Transverse colon (tissue), 3 donors: ENCODE results near the gene FBLN2.

Experiments
- CTCF ChIP-seq, 5 experiments: fragments of 200-600 bp in 3 of 5; fragments of 450-650 bp in 2 of 5; sonication (generic) in 3 of 5; IDR thresholded peaks; 1 replicate in 2 of 5; 2 replicates in 3 of 5; pipeline ENCODE4 v1.5.1; 2016 to 2017; ENCODE audit warnings: antibody characterized with exemption in 5 of 5, inconsistent platforms in 3 of 5, mild to moderate bottlenecking in 2 of 5, moderate library complexity in 1 of 5
- POLR2A ChIP-seq: fragments of 450-650 bp; IDR thresholded peaks from one replicate; pipeline ENCODE4 v1.6.1; 2016; ENCODE audit warnings: antibody characterized with exemption, mild to moderate bottlenecking, moderate library complexity

DNA sequence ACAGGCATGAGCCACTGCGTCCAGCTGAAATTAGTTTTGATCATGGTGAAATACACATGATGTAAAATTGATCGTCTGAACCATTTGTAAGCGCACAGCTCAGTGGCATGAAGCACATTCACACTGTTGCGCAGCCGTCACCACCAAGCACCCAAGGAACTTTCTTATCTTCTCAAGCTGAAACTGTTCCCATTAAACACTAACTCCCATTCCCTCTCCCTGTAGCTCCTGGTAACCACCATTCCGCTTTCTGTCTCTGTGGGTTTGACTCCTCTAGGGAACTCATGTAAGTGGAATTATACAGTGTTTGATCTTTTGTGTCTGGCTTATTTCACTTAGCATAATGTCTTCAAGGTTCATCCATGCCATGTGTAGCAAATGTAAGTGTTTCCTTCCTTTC, 62.3 kb downstream of the FBLN2 start:
- TF ChIP-seq POLR2A, result no peak
- TF ChIP-seq CTCF (IDR thresholded peaks at IDR 0.05), result no peak
